ENCODE data around the gene TEX29. TPM values are rescaled to one million over a fixed set of nuclear protein-coding genes. Genes with fewer than 3 reads are reported as not detected.

The TEX29 gene
- total RNA-seq, 4 donors from 2014 or later, result not detected

DNA sequence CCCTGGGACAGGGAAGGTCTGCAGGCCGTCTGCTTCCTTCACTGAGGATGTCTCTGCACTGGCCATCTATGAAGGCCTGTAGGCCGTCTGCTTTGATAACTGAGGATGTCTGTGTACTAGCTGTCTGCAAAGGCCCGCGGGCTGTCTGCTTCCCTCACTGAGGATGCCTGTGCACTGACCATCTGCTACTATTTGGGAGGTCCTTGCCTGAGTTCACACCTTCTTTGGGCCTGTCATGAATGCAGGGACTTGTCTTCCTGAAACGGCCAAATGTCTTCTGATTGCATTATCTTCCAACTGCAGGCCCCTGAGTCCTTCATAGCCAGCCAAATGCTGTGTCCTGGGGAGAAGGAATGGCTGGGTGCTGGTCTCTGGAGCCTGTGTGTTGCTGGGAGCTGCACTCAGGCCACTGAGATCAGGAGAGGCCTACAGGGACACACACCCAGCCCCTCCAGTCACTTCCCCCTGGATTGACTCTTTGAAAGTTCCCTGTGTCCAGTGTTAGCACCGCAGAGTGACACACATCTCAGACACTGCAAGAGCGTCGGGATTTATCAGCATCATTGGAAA is 72.9 kb downstream of the TEX29 start:
- H3K4me3 ChIP-seq (ENCODE audit: low read depth, poor library complexity, severe bottlenecking), result no peak overlapping the region
- whole genome bisulfite sequencing, 2 donors, result 74 to 75% methylated on average over 8 of the region's 8 CpGs
- intact Hi-C loops (cut with DNase I; ENCODE audit: low total_unique reads), result no loop called here
- peak in 1 of 2 donors; percentile 61 for DNase-seq (ENCODE audit: low spot score in 2 of 2)
- TF ChIP-seq POLR2A (IDR thresholded peaks at IDR 0.05), result no peak

Other genes with a start within 250 kb of the TEX29 start
- gene ARHGEF7, start 205.3 kb upstream of the TEX29 start, total RNA-seq, result 100 to 1,000 TPM in 1 of 4 donors, 10 to 100 TPM in 3; 42.8 to 125 (median 61.1) TPM